A673 (cell line): Measurements from ENCODE around the gene PFKL. TPM values are rescaled to one million over a fixed set of nuclear protein-coding genes. Genes with fewer than 3 reads are reported as not detected.
A peak's percentile ranks its signal among the peaks of the same experiment; 100 is the strongest.

Experiments used
- BruUV-seq: library from RNA; stranded (reverse); fragments of 400-500 nt; replicated peaks from 2 replicates; lab custom pipeline; 2021; lab: Mats Ljungman, UMichigan
- CTCF ChIA-PET: fragments of 300-600 bp; sonication (Branson Sonifier 250); formaldehyde crosslinking; loops from one replicate; lab custom pipeline; 2022; ENCODE audit warnings: antibody characterized with exemption; lab: Charles Lee
- POLR2A ChIA-PET: fragments of 300-600 bp; sonication (Branson Sonifier 250); formaldehyde crosslinking; loops from one replicate; lab custom pipeline; 2022; ENCODE audit warnings: antibody characterized with exemption; ENCODE audit not compliant: low non-redundant PET; lab: Charles Lee
- DNase-seq: peaks from one replicate; pipeline ENCODE4 v3.0.0-alpha.2; 2015; ENCODE audit warnings: low spot score
- H3K27ac ChIP-seq: fragments of 200-600 bp; sonication (generic); 2 replicates; pipeline ENCODE4 v1.5.1; 2016; ENCODE audit warnings: mixed run types, low read depth, mild to moderate bottlenecking, mixed read lengths, antibody characterized with exemption, low read length; ENCODE audit not compliant: poor library complexity, severe bottlenecking
- H3K27me3 ChIP-seq: fragments of 200-600 bp; sonication (generic); replicated peaks from 2 replicates; pipeline ENCODE4 v1.6.1; 2017; ENCODE audit warnings: mixed run types, low read depth, mild to moderate bottlenecking, mixed read lengths, antibody characterized with exemption, low read length; ENCODE audit not compliant: insufficient read depth, poor library complexity
- H3K36me3 ChIP-seq: fragments of 200-600 bp; sonication (generic); 2 replicates; pipeline ENCODE4 v1.6.1; 2016; ENCODE audit warnings: mixed run types, mild to moderate bottlenecking, mixed read lengths, antibody characterized with exemption, low read length; ENCODE audit not compliant: insufficient read depth, poor library complexity, severe bottlenecking
- H3K4me1 ChIP-seq: fragments of 200-600 bp; sonication (generic); 2 replicates; pipeline ENCODE4 v1.6.1; 2017; ENCODE audit warnings: mixed run types, mild to moderate bottlenecking, mixed read lengths, antibody characterized with exemption, low read length; ENCODE audit not compliant: insufficient read depth, poor library complexity, severe bottlenecking
- H3K4me3 ChIP-seq: fragments of 200-600 bp; sonication (generic); 2 replicates; pipeline ENCODE4 v1.5.1; 2016; ENCODE audit warnings: low read depth, mixed run types, mild to moderate bottlenecking, mixed read lengths, low read length; ENCODE audit not compliant: poor library complexity, severe bottlenecking
- H3K9me3 ChIP-seq: fragments of 200-600 bp; sonication (generic); 2 replicates; pipeline ENCODE4 v1.6.1; 2016; ENCODE audit warnings: mixed run types, low read depth, mild to moderate bottlenecking, mixed read lengths, antibody characterized with exemption, low read length; ENCODE audit not compliant: poor library complexity, severe bottlenecking
- EZH2 ChIP-seq: fragments of 200-600 bp; sonication (generic); IDR thresholded peaks from 2 replicates; pipeline ENCODE4 v1.6.1; 2017; ENCODE audit warnings: borderline replicate concordance, low read depth, mild to moderate bottlenecking, mixed read lengths, antibody characterized with exemption, low read length; ENCODE audit not compliant: poor library complexity, severe bottlenecking
- intact Hi-C: fragments of 100-400 bp; cut with micrococcal nuclease; formaldehyde crosslinking; loops from one replicate; pipeline ENCODE4 v1.10.0; 2022; ENCODE audit not compliant: unreplicated experiment
- total RNA-seq: library from RNA; stranded (reverse); gene quantifications from 2 replicates; pipeline ENCODE4 v1.2.3, GENCODE V29; 2021
- TF ChIP-seq, protein P1 (sequence below): fragments of 300-800, 200-600 bp; sonication (generic); conservative IDR thresholded peaks from 2 replicates; pipeline ENCODE4 v1.5.1; 2017; ENCODE audit warnings: low read depth, mild to moderate bottlenecking, antibody characterized with exemption, low read length, moderate library complexity, mixed read lengths

PFKL gene
- total RNA-seq, 1 experiment from 2014 or later = 112 TPM

DNA sequence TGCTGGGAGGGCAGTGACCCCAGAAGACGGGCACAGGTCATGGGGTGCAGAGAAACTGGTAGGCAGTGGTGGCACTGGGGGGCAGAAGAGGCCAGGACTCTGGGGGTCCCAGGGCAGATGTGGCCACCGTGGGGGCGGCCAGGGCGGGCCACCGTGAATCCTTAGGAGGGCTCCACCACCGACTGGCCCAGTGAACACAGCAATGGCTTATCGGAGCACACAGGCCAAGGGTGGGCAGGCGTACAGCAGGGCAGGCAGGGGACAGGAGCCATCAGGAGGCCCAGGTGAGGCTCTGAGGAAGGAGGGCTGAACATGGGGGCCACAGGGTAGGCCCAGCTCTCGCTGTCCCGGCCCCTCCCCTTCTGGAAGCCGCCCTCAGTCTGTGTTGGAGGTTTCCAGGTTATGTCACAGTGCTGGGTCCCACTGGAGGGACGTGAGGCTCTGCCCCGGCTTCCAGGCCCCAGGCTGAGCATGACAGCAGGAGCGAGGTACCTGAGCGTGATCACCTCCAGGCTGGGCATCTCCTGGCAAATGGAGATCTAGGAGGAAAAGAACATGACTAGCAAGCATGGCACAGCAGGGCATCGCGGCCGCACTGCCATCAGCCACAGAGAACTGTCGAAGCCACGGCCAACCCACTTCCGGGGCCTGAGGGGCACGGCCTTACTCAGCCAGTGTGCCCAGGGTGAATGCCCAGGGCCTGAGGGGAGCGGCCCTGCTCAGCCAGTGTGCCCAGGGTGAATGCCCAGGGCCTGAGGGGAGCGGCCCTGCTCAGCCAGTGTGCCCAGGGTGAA is 35.6 kb downstream of the PFKL start:
- CTCF ChIA-PET = no interaction called here
- DNase-seq = no peak
- TF ChIP-seq, protein P1, sequence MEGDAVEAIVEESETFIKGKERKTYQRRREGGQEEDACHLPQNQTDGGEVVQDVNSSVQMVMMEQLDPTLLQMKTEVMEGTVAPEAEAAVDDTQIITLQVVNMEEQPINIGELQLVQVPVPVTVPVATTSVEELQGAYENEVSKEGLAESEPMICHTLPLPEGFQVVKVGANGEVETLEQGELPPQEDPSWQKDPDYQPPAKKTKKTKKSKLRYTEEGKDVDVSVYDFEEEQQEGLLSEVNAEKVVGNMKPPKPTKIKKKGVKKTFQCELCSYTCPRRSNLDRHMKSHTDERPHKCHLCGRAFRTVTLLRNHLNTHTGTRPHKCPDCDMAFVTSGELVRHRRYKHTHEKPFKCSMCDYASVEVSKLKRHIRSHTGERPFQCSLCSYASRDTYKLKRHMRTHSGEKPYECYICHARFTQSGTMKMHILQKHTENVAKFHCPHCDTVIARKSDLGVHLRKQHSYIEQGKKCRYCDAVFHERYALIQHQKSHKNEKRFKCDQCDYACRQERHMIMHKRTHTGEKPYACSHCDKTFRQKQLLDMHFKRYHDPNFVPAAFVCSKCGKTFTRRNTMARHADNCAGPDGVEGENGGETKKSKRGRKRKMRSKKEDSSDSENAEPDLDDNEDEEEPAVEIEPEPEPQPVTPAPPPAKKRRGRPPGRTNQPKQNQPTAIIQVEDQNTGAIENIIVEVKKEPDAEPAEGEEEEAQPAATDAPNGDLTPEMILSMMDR = no peak
- no peak for TF ChIP-seq EZH2
- no peak overlapping the region for H3K4me3 ChIP-seq
- H3K4me1 ChIP-seq = peaks cover 6% of the 10 kb centered on the region
- POLR2A ChIA-PET = no interaction called here
- H3K27me3 ChIP-seq = no peaks in the 10 kb centered on the region
- intact Hi-C loops = no loop called here
- BruUV-seq = no TSS peak
- no peaks in the 10 kb centered on the region for H3K36me3 ChIP-seq
- H3K27ac ChIP-seq = no peak overlapping the region
- H3K9me3 ChIP-seq = no peaks in the 10 kb centered on the region

DNA sequence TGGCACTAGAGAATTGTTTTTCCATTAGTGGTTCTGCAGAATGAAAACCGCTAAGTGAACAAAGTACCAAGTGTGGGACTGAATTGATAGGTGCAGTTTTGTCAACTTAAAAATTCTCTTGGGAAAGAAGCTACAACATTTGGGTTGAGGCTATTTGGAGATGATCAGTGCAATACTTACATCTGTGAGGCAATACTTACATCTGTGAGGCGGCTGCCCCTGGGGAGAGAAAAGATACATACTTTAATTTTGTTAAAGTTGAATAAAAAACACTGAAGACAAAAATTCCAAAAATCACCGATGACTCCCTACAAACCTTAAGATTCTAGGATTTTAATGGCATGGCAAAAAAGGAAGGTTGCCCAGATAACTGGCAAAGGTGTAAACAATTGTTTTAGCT is 37.6 kb downstream of the PFKL start:
- intact Hi-C loops = no loop called here
- POLR2A ChIA-PET = no interaction called here
- no TSS peak for BruUV-seq
- H3K4me1 ChIP-seq = peaks cover 6% of the 10 kb centered on the region
- H3K27me3 ChIP-seq = no peaks in the 10 kb centered on the region
- CTCF ChIA-PET = no interaction called here
- TF ChIP-seq EZH2 = no peak
- TF ChIP-seq, protein P1 = no peak
- DNase-seq = no peak
- H3K4me3 ChIP-seq = no peak overlapping the region
- no peaks in the 10 kb centered on the region for H3K36me3 ChIP-seq
- no peaks in the 10 kb centered on the region for H3K9me3 ChIP-seq
- peak overlapping the region; percentile 39 for H3K27ac ChIP-seq

- BruUV-seq = no TSS peak
- ChIA-PET CTCF (interaction anchor here (0.8 kb wide), 1 partner anchor 40 kb away, joined by 3 read pairs; no protein-coding TSS in a partner anchor), POLR2A (interaction anchor here (0.6 to 1.1 kb wide), 2 partner anchors 587 to 1996 kb away, joined by 9 to 10 read pairs; no protein-coding TSS in a partner anchor)
- Histone ChIP-seq H3K4me3 (peak overlapping the region; percentile 35), H3K9me3 (no peaks in the 10 kb centered on the region), H3K27ac (peak overlapping the region; percentile 39), H3K27me3 (no peaks in the 10 kb centered on the region), H3K4me1 (peaks cover 6% of the 10 kb centered on the region), H3K36me3 (no peaks in the 10 kb centered on the region)
- DNase-seq = peak; percentile 33
- intact Hi-C loops = no loop called here
- TF ChIP-seq, protein P1 = peak; percentile 33; the same call in 1 of the 2 replicates
- TF ChIP-seq EZH2 = no peak
These were observed 38.4 kb downstream of the PFKL start for GRCh38 chr21:44337941-44338895.
